H9 (cell line): ENCODE measurements around the gene ST6GALNAC3. TPM values are rescaled to one million over a fixed set of nuclear protein-coding genes. Genes with fewer than 3 reads are reported as not detected.

Experiments used
- DNase-seq: peaks from one replicate; pipeline ENCODE4 v3.0.0-alpha.2; 2017
- H2AFZ ChIP-seq: one replicate; pipeline ENCODE4 v1.6.1; 2013; ENCODE audit warnings: mild to moderate bottlenecking, low read length, control low read depth, moderate library complexity
- H2AK5ac ChIP-seq: 2 replicates; pipeline ENCODE4 v1.6.1; 2013; ENCODE audit warnings: low read length, control low read depth, mixed read lengths; ENCODE audit not compliant: insufficient read length
- H2BK120ac ChIP-seq: one replicate; pipeline ENCODE4 v1.6.1; 2013; ENCODE audit warnings: low read depth, mild to moderate bottlenecking, low read length, control low read depth, inconsistent platforms; ENCODE audit not compliant: poor library complexity, severe bottlenecking
- H2BK12ac ChIP-seq: 2 replicates; pipeline ENCODE4 v1.6.1; 2013; ENCODE audit warnings: low read length, control low read depth, mixed read lengths, low read depth; ENCODE audit not compliant: insufficient read length
- H2BK15ac ChIP-seq: 2 replicates; pipeline ENCODE4 v1.6.1; 2013; ENCODE audit warnings: low read depth, low read length, control low read depth
- H2BK20ac ChIP-seq: one replicate; pipeline ENCODE4 v1.6.1; 2013; ENCODE audit warnings: low read depth, mild to moderate bottlenecking, low read length, control low read depth, inconsistent platforms; ENCODE audit not compliant: poor library complexity, severe bottlenecking
- H2BK5ac ChIP-seq: 2 replicates; pipeline ENCODE4 v1.6.1; 2013; ENCODE audit warnings: low read length, control low read depth, mixed read lengths; ENCODE audit not compliant: insufficient read length
- H3K14ac ChIP-seq: 2 replicates; pipeline ENCODE4 v1.6.1; 2013; ENCODE audit warnings: low read length, control low read depth; ENCODE audit not compliant: insufficient read depth
- H3K18ac ChIP-seq: 2 replicates; pipeline ENCODE4 v1.6.1; 2013; ENCODE audit warnings: low read depth, mild to moderate bottlenecking, mixed read lengths, low read length, control low read depth; ENCODE audit not compliant: insufficient read length
- H3K23ac ChIP-seq: 2 replicates; pipeline ENCODE4 v1.6.1; 2013; ENCODE audit warnings: low read length, control low read depth, mixed read lengths, low read depth; ENCODE audit not compliant: insufficient read length
- H3K23me2 ChIP-seq: 2 replicates; pipeline ENCODE4 v1.6.1; 2013; ENCODE audit warnings: low read depth, mild to moderate bottlenecking, mixed read lengths, low read length, control low read depth; ENCODE audit not compliant: insufficient read length, poor library complexity, severe bottlenecking
- H3K27ac ChIP-seq: 2 replicates; pipeline ENCODE4 v1.5.1; 2013; ENCODE audit warnings: low read length, control low read depth, mixed read lengths, low read depth; ENCODE audit not compliant: insufficient read length
- H3K27me3 ChIP-seq: 2 replicates; pipeline ENCODE4 v1.6.1; 2013; ENCODE audit warnings: low read length, control low read depth, inconsistent platforms; ENCODE audit not compliant: insufficient read depth
- H3K4ac ChIP-seq: 2 replicates; pipeline ENCODE4 v1.6.1; 2013; ENCODE audit warnings: low read depth, mild to moderate bottlenecking, control low read depth, inconsistent platforms, low read length, moderate library complexity
- H3K4me1 ChIP-seq: 2 replicates; pipeline ENCODE4 v1.6.1; 2013; ENCODE audit warnings: low read length, control low read depth, inconsistent platforms; ENCODE audit not compliant: insufficient read depth
- H3K4me2 ChIP-seq: 2 replicates; pipeline ENCODE4 v1.6.1; 2013; ENCODE audit warnings: low read length, control low read depth, mixed read lengths; ENCODE audit not compliant: insufficient read length, insufficient read depth
- H3K56ac ChIP-seq: 2 replicates; pipeline ENCODE4 v1.6.1; 2013; ENCODE audit warnings: low read depth, mild to moderate bottlenecking, mixed read lengths, low read length, control low read depth; ENCODE audit not compliant: insufficient read length
- H3K79me1 ChIP-seq: 2 replicates; pipeline ENCODE4 v1.6.1; 2013; ENCODE audit warnings: low read depth, mild to moderate bottlenecking, moderate library complexity, low read length, control low read depth, inconsistent platforms; ENCODE audit not compliant: insufficient read depth, poor library complexity, severe bottlenecking
- H3K79me2 ChIP-seq: 2 replicates; pipeline ENCODE4 v1.6.1; 2013; ENCODE audit warnings: low read length, control low read depth, inconsistent platforms; ENCODE audit not compliant: insufficient read depth
- H3K9ac ChIP-seq: 2 replicates; pipeline ENCODE4 v1.6.1; 2013; ENCODE audit warnings: low read length, control low read depth, mixed read lengths; ENCODE audit not compliant: insufficient read length; ENCODE audit errors: extremely low read depth
- H3K9me3 ChIP-seq: one replicate; pipeline ENCODE4 v1.6.1; 2013; ENCODE audit warnings: low read depth, low read length, inconsistent platforms; ENCODE audit not compliant: control insufficient read depth
- H3T11ph ChIP-seq: one replicate; pipeline ENCODE4 v1.6.1; 2013; ENCODE audit warnings: mild to moderate bottlenecking, low read length, control low read depth, inconsistent platforms
- H4K20me1 ChIP-seq: one replicate; pipeline ENCODE4 v1.6.1; 2013; ENCODE audit not compliant: control insufficient read depth, insufficient read length, insufficient read depth
- H4K5ac ChIP-seq: 2 replicates; pipeline ENCODE4 v1.6.1; 2013; ENCODE audit warnings: low read depth, mild to moderate bottlenecking, mixed read lengths, low read length, control low read depth; ENCODE audit not compliant: insufficient read length
- H4K8ac ChIP-seq: replicated peaks from 2 replicates; pipeline ENCODE4 v1.6.1; 2013; ENCODE audit warnings: low read length, control low read depth, mixed read lengths, low read depth; ENCODE audit not compliant: insufficient read length
- H4K91ac ChIP-seq: 2 replicates; pipeline ENCODE4 v1.6.1; 2013; ENCODE audit warnings: low read depth, mild to moderate bottlenecking, moderate library complexity, mixed read lengths, low read length, control low read depth; ENCODE audit not compliant: insufficient read length
- H3K27ac Mint-ChIP-seq, 3 experiments: 2 replicates in 2 of 3; 3 replicates in 1 of 3; pipeline ENCODE4 v1.8.0; 2020 to 2021; ENCODE audit warnings: mixed read lengths in 3 of 3, mild to moderate bottlenecking in 1 of 3, moderate library complexity in 1 of 3
- H3K27me3 Mint-ChIP-seq: 2 replicates; pipeline ENCODE4 v1.8.0; 2021; ENCODE audit warnings: low read depth, mild to moderate bottlenecking, moderate library complexity, mixed read lengths
- H3K36me3 Mint-ChIP-seq, 3 experiments: 2 replicates in 2 of 3; 3 replicates in 1 of 3; pipeline ENCODE4 v1.8.0; 2020 to 2021; ENCODE audit warnings: low read depth in 3 of 3, mixed read lengths in 3 of 3; ENCODE audit not compliant: insufficient read depth in 1 of 3
- H3K4me1 Mint-ChIP-seq, 2 experiments: 2 replicates each; pipeline ENCODE4 v1.8.0; 2020; ENCODE audit warnings: mixed read lengths in 2 of 2
- H3K4me3 Mint-ChIP-seq, 2 experiments: 2 replicates in 1 of 2; 3 replicates in 1 of 2; pipeline ENCODE4 v1.8.0; 2020 to 2021; ENCODE audit warnings: mild to moderate bottlenecking in 2 of 2, mixed read lengths in 2 of 2, moderate library complexity in 1 of 2
- H3K9me3 Mint-ChIP-seq, 2 experiments: 2 replicates in 1 of 2; 3 replicates in 1 of 2; pipeline ENCODE4 v1.8.0; 2020; ENCODE audit warnings: mild to moderate bottlenecking in 2 of 2, mixed read lengths in 2 of 2, moderate library complexity in 1 of 2
- CTCF ChIP-seq: fragments of 200-600 bp; sonication (generic); conservative IDR thresholded peaks from 3 replicates; pipeline ENCODE4 v1.8.0; 2021; ENCODE audit warnings: antibody characterized with exemption, mild to moderate bottlenecking
- WGBS: extraction: QIAGEN DNeasy Blood & Tissue Kit; methylation state at CpG from one replicate; pipeline ENCODE4 v1.1.7; 2013; ENCODE audit warnings: missing lambda C conversion rate, low lambda C conversion rate, mixed read lengths; ENCODE audit not compliant: insufficient read length; ENCODE audit errors: extremely low coverage; 5-methylcytosine and 5-hydroxymethylcytosine counted together
- total RNA-seq: library from RNA; stranded (reverse); gene quantifications from 2 replicates; pipeline ENCODE4 v1.2.1, GENCODE V29; 2021

Gene ST6GALNAC3
- total RNA-seq, 1 experiment from 2014 or later, result 11.2 TPM

- Histone ChIP-seq H4K91ac (no peak overlapping the region), H3K4me1 (no peaks in the 10 kb centered on the region; the same call in 1 of the 2 replicates), H2BK15ac (no peak overlapping the region), H3K4ac (no peak overlapping the region), H3K23ac (no peak overlapping the region), H3T11ph (no peak overlapping the region), H3K56ac (no peak overlapping the region), H3K79me2 (no peaks in the 10 kb centered on the region), H3K27me3 (no peaks in the 10 kb centered on the region), H3K4me2 (no peak overlapping the region), H3K18ac (no peak overlapping the region), H2AFZ (no peak overlapping the region), H3K23me2 (no peaks in the 10 kb centered on the region), H3K79me1 (no peaks in the 10 kb centered on the region), H4K8ac (no peak overlapping the region), H4K20me1 (no peaks in the 10 kb centered on the region), H3K27ac (no peak overlapping the region), H2BK12ac (no peak overlapping the region), H3K9ac (no peak overlapping the region), H2AK5ac (no peak overlapping the region), H3K14ac (no peak overlapping the region), H3K9me3 (no peaks in the 10 kb centered on the region), H2BK5ac (no peak overlapping the region), H2BK120ac (no peak overlapping the region), H2BK20ac (no peak overlapping the region), H4K5ac (no peak overlapping the region)
- Mint-ChIP-seq H3K9me3 (no peaks in the 10 kb centered on the region; a peak in 1 of 5 replicates), H3K4me3 (no peak overlapping the region), H3K4me1 (peaks cover 9 to 27% of the 10 kb centered on the region in 2 experiments), H3K27me3 (no peaks in the 10 kb centered on the region), H3K36me3 (no peaks in the 10 kb centered on the region; a peak in 1 of 7 replicates), H3K27ac (no peak overlapping the region; a peak in 1 of 7 replicates)
- no peak for TF ChIP-seq CTCF
- no CpG with 5 or more reads among the region's 3 CpGs for WGBS
- DNase-seq, result no peak
These were observed 279.7 kb downstream of the ST6GALNAC3 start for GRCh38 chr1:76354236-76354635.
